SU-DHL-6 (cell line): ENCODE measurements around the gene PON1.

Source experiments
- H2AFZ ChIP-seq: fragments of 200-600 bp; sonication (generic); 2 replicates; pipeline ENCODE4 v1.6.1; 2014; ENCODE audit warnings: low read depth, mild to moderate bottlenecking, moderate library complexity, mixed read lengths, antibody characterized with exemption, low read length; ENCODE audit not compliant: severe bottlenecking
- H3F3A ChIP-seq: fragments of 200-600 bp; shearing (Covaris generic); 2 replicates; pipeline ENCODE4 v1.6.0; 2016; ENCODE audit warnings: antibody characterized with exemption, mild to moderate bottlenecking; ENCODE audit not compliant: insufficient read depth
- H3K27ac ChIP-seq: fragments of 200-600 bp; sonication (generic); 2 replicates; pipeline ENCODE4 v1.5.1; 2016; ENCODE audit warnings: low read depth, mild to moderate bottlenecking, low read length, moderate library complexity, mixed read lengths
- H3K27me3 ChIP-seq: fragments of 200-600 bp; sonication (generic), shearing (Covaris generic); 2 replicates; pipeline ENCODE4 v1.6.0; 2014; ENCODE audit warnings: mild to moderate bottlenecking, low read length
- H3K36me3 ChIP-seq: fragments of 200-600 bp; sonication (generic); 2 replicates; pipeline ENCODE4 v1.6.1; 2014; ENCODE audit warnings: mild to moderate bottlenecking, low read length, mixed read lengths
- H3K4me2 ChIP-seq: fragments of 300-600, 200-600 bp; shearing (Covaris generic), sonication (generic); 2 replicates; pipeline ENCODE4 v1.6.0; 2014; ENCODE audit warnings: low read length, low read depth, mild to moderate bottlenecking; ENCODE audit not compliant: poor library complexity, severe bottlenecking
- H3K4me3 ChIP-seq: fragments of 200-600 bp; sonication (generic); 2 replicates; pipeline ENCODE4 v1.5.1; 2014; ENCODE audit warnings: antibody characterized with exemption, low read length, mild to moderate bottlenecking, mixed read lengths; ENCODE audit not compliant: insufficient read depth, poor library complexity, severe bottlenecking
- H3K79me2 ChIP-seq: fragments of 200-600 bp; sonication (generic); 2 replicates; pipeline ENCODE4 v1.6.1; 2014; ENCODE audit warnings: mild to moderate bottlenecking, low read length, moderate library complexity; ENCODE audit not compliant: insufficient read depth
- H3K9ac ChIP-seq: fragments of 200-600 bp; sonication (generic); 2 replicates; pipeline ENCODE4 v1.7.0; 2014; ENCODE audit warnings: mild to moderate bottlenecking, low read length
- H3K9me2 ChIP-seq: fragments of 200-600 bp; sonication (generic); replicated peaks from 2 replicates; pipeline ENCODE4 v1.6.1; 2014; ENCODE audit warnings: low read length; ENCODE audit not compliant: insufficient read depth
- H3K9me3 ChIP-seq: fragments of 200-600 bp; sonication (generic); 2 replicates; pipeline ENCODE4 v1.6.1; 2014; ENCODE audit warnings: low read length, mixed read lengths; ENCODE audit not compliant: insufficient read depth
- H4K20me1 ChIP-seq: fragments of 200-600 bp; sonication (generic); 2 replicates; pipeline ENCODE4 v1.6.1; 2014; ENCODE audit warnings: low read depth, mild to moderate bottlenecking, antibody characterized with exemption, low read length, moderate library complexity, mixed read lengths
- EZH2phosphoT487 ChIP-seq: fragments of 200-600 bp; sonication (generic), shearing (Covaris generic); conservative IDR thresholded peaks from 2 replicates; pipeline ENCODE4 v1.6.1; 2018; ENCODE audit warnings: mild to moderate bottlenecking, antibody characterized with exemption, low read length, moderate library complexity, mixed read lengths
- TF ChIP-seq, protein P1 (sequence below): fragments of 200-600 bp; sonication (generic); IDR thresholded peaks from one replicate; pipeline ENCODE4 v1.5.1; 2017; ENCODE audit warnings: antibody characterized with exemption, mild to moderate bottlenecking, low read length, moderate library complexity; ENCODE audit not compliant: insufficient read depth, poor library complexity, severe bottlenecking

The PON1 gene

DNA sequence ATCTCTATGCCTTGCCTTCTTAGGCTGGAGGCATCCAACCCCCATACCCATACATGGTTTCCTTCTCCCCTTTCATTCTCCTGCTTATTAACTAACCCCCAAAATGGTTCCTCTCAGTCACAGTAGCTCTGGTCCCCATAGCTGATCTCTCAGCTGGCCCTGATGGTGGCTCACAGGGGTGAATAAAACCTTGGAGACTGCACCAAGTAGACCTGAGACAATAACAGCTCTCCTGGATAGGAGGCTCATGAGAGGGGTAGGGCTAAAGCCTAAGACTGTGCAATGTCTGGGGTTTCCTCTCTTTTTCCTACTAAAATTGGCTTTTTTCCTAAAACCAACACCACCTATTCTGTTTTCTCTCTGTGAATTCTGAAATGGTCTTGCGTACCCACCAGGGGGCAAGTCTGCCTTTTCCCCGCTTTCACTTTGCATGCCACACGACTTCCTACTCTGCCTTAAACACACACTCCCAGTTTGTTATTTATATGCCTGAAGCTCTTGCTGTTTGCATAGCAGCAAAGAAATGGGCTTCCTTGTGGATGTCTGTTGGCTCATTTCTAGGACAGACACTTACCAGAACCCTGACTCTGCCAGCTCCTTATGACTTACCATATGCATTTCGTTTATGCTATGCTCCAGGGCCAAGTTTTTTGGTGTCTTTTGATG is 18.4 kb upstream of the PON1 start:
- Histone ChIP-seq H3K9ac (no peak overlapping the region), H3K4me3 (no peak overlapping the region), H3K36me3 (no peaks in the 10 kb centered on the region), H2AFZ (no peak overlapping the region), H3K27me3 (no peaks in the 10 kb centered on the region), H3K79me2 (no peaks in the 10 kb centered on the region), H3F3A (no peaks in the 10 kb centered on the region), H3K9me2 (no peaks in the 10 kb centered on the region; the same call in 1 of the 2 replicates), H4K20me1 (no peaks in the 10 kb centered on the region), H3K27ac (no peak overlapping the region), H3K4me2 (no peak overlapping the region), H3K9me3 (no peaks in the 10 kb centered on the region)
- TF ChIP-seq, protein P1, sequence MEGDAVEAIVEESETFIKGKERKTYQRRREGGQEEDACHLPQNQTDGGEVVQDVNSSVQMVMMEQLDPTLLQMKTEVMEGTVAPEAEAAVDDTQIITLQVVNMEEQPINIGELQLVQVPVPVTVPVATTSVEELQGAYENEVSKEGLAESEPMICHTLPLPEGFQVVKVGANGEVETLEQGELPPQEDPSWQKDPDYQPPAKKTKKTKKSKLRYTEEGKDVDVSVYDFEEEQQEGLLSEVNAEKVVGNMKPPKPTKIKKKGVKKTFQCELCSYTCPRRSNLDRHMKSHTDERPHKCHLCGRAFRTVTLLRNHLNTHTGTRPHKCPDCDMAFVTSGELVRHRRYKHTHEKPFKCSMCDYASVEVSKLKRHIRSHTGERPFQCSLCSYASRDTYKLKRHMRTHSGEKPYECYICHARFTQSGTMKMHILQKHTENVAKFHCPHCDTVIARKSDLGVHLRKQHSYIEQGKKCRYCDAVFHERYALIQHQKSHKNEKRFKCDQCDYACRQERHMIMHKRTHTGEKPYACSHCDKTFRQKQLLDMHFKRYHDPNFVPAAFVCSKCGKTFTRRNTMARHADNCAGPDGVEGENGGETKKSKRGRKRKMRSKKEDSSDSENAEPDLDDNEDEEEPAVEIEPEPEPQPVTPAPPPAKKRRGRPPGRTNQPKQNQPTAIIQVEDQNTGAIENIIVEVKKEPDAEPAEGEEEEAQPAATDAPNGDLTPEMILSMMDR: no peak
- TF ChIP-seq EZH2phosphoT487: no peak

DNA sequence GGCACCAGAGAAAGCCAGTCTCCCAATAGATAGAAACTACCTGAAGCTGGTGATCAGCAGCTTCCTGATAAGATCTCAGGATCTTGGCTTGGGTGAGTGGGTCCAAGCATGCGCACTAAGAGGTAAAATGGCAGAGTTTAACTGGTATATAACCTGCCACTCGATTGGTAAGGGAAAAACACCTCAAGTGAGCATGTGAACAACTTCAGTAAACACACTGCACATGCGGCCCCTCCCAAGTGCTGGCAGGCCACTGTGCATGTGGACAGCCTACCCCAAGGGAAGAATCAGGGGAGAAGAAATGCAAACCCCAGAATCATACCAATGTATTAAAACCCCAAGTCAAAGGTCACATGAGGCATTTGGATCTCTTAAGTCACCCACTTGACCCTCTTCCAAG is 17.7 kb upstream of the PON1 start:
- H3K36me3 ChIP-seq: no peaks in the 10 kb centered on the region

GRCh38 chr7:95340491-95340890 is 16.2 kb upstream of the PON1 start:
- no peaks in the 10 kb centered on the region for H3K36me3 ChIP-seq

More for the DNA sequence above, 17.7 kb upstream of the PON1 start:
- no peaks in the 10 kb centered on the region for H3K27me3 ChIP-seq
- no peak overlapping the region for H3K4me3 ChIP-seq
- no peaks in the 10 kb centered on the region for H3F3A ChIP-seq
- no peaks in the 10 kb centered on the region for H3K9me3 ChIP-seq
- H3K4me2 ChIP-seq: no peak overlapping the region
- no peak overlapping the region for H3K9ac ChIP-seq
- TF ChIP-seq EZH2phosphoT487: no peak
- TF ChIP-seq, protein P1: no peak
- no peaks in the 10 kb centered on the region; the same call in 1 of the 2 replicates for H3K9me2 ChIP-seq
- H2AFZ ChIP-seq: no peak overlapping the region
- no peaks in the 10 kb centered on the region for H3K79me2 ChIP-seq
- H4K20me1 ChIP-seq: no peaks in the 10 kb centered on the region
- no peak overlapping the region for H3K27ac ChIP-seq

More at GRCh38 chr7:95340491-95340890, 16.2 kb upstream of the PON1 start:
- Histone ChIP-seq H3K9me3 (no peaks in the 10 kb centered on the region), H3K27ac (no peak overlapping the region), H3K9me2 (no peaks in the 10 kb centered on the region; the same call in 1 of the 2 replicates), H2AFZ (no peak overlapping the region), H3K4me3 (no peak overlapping the region), H4K20me1 (no peaks in the 10 kb centered on the region), H3K9ac (no peak overlapping the region), H3K79me2 (no peaks in the 10 kb centered on the region), H3F3A (no peaks in the 10 kb centered on the region), H3K27me3 (no peaks in the 10 kb centered on the region), H3K4me2 (no peak overlapping the region)
- TF ChIP-seq, protein P1: no peak
- TF ChIP-seq EZH2phosphoT487: no peak
